ENCODE results near the gene BBX. TPM values are rescaled to one million over a fixed set of nuclear protein-coding genes. Genes with fewer than 3 reads are reported as not detected.

BBX gene
- total RNA-seq, 2 donors from 2014 or later: 57.4 to 74.5 TPM

GRCh38 chr3:107756649-107757048, 233.9 kb downstream of the BBX start:
- Histone ChIP-seq H3K36me3 (no peaks in the 10 kb centered on the region), H3K9me3 (no peaks in the 10 kb centered on the region), H3K4me1 (ENCODE audit: control insufficient read depth in 1 of 2, low read depth in 2 of 2) (peaks cover 0 to 9% of the 10 kb centered on the region in 2 donors), H3K27me3 (replicated peaks; ENCODE audit: insufficient read depth) (no peaks in the 10 kb centered on the region), H3K4me3 (no peak overlapping the region), H3K27ac (no peak overlapping the region)
- TF ChIP-seq CTCF (IDR thresholded peaks at IDR 0.05): no peak
- ATAC-seq (ENCODE audit: insufficient number of reproducible peaks, low FRiP score, low read depth) (no peak), DNase-seq (ENCODE audit: low spot score) (no peak)

GRCh38 chr3:107757140-107757539, 234.4 kb downstream of the BBX start:
- Histone ChIP-seq H3K36me3 (no peaks in the 10 kb centered on the region), H3K27me3 (replicated peaks; ENCODE audit: insufficient read depth) (no peaks in the 10 kb centered on the region), H3K4me3 (no peak overlapping the region), H3K9me3 (no peaks in the 10 kb centered on the region), H3K4me1 (ENCODE audit: control insufficient read depth in 1 of 2, low read depth in 2 of 2) (peaks cover 0 to 9% of the 10 kb centered on the region in 2 donors), H3K27ac (no peak overlapping the region)
- TF ChIP-seq CTCF (IDR thresholded peaks at IDR 0.05): no peak
- no peak for DNase-seq (ENCODE audit: low spot score)
- ATAC-seq (ENCODE audit: insufficient number of reproducible peaks, low FRiP score, low read depth): no peak

GRCh38 chr3:107760144-107760543, 237.4 kb downstream of the BBX start:
- Histone ChIP-seq H3K36me3 (no peaks in the 10 kb centered on the region), H3K27me3 (replicated peaks; ENCODE audit: insufficient read depth) (no peaks in the 10 kb centered on the region), H3K27ac (no peak overlapping the region), H3K4me3 (no peak overlapping the region), H3K9me3 (no peaks in the 10 kb centered on the region), H3K4me1 (ENCODE audit: control insufficient read depth in 1 of 2, low read depth in 2 of 2) (peaks cover 0 to 9% of the 10 kb centered on the region in 2 donors)
- ATAC-seq (ENCODE audit: insufficient number of reproducible peaks, low FRiP score, low read depth) (no peak), DNase-seq (ENCODE audit: low spot score) (no peak)
- TF ChIP-seq CTCF (IDR thresholded peaks at IDR 0.05): no peak

GRCh38 chr3:107761391-107761790, 238.6 kb downstream of the BBX start:
- no peak for TF ChIP-seq CTCF (IDR thresholded peaks at IDR 0.05)
- no peak for DNase-seq (ENCODE audit: low spot score)

GRCh38 chr3:107765524-107765923, 242.8 kb downstream of the BBX start:
- ATAC-seq (ENCODE audit: insufficient number of reproducible peaks, low FRiP score, low read depth): no peak
- Histone ChIP-seq H3K36me3 (no peaks in the 10 kb centered on the region), H3K4me1 (ENCODE audit: control insufficient read depth in 1 of 2, low read depth in 2 of 2) (no peaks in the 10 kb centered on the region), H3K4me3 (no peak overlapping the region), H3K27me3 (replicated peaks; ENCODE audit: insufficient read depth) (no peaks in the 10 kb centered on the region), H3K9me3 (no peaks in the 10 kb centered on the region), H3K27ac (no peak overlapping the region)
- no peak for TF ChIP-seq CTCF (IDR thresholded peaks at IDR 0.05)
- DNase-seq (ENCODE audit: low spot score): no peak

More at GRCh38 chr3:107761391-107761790, 238.6 kb downstream of the BBX start:
- no peak for ATAC-seq (ENCODE audit: insufficient number of reproducible peaks, low FRiP score, low read depth)
- Histone ChIP-seq H3K4me1 (ENCODE audit: control insufficient read depth in 1 of 2, low read depth in 2 of 2) (peaks cover 0 to 9% of the 10 kb centered on the region in 2 donors), H3K36me3 (no peaks in the 10 kb centered on the region), H3K9me3 (no peaks in the 10 kb centered on the region), H3K4me3 (no peak overlapping the region), H3K27ac (no peak overlapping the region), H3K27me3 (replicated peaks; ENCODE audit: insufficient read depth) (no peaks in the 10 kb centered on the region)

All from thoracic aorta (tissue), 2 donors.